Neural cell (in vitro differentiated cells): ENCODE measurements around the gene C1R. TPM values are rescaled to one million over a fixed set of nuclear protein-coding genes. Genes with fewer than 3 reads are reported as not detected.

Experiments used
- H2AFZ ChIP-seq: fragments of 200-600, 300-800 bp; sonication (generic), shearing (Covaris generic); 2 replicates; pipeline ENCODE4 v1.6.0; 2014; ENCODE audit warnings: low read depth, mild to moderate bottlenecking, antibody characterized with exemption, low read length, moderate library complexity
- H3F3A ChIP-seq: fragments of 200-600 bp; shearing (Covaris generic); 2 replicates; pipeline ENCODE4 v1.6.1; 2016; ENCODE audit warnings: mild to moderate bottlenecking, moderate library complexity, mixed read lengths, antibody characterized with exemption, low read length; ENCODE audit not compliant: insufficient read depth, poor library complexity, severe bottlenecking
- H3K27ac ChIP-seq: fragments of 200-600, 300-800 bp; sonication (generic), shearing (Covaris generic); 2 replicates; pipeline ENCODE4 v1.5.1; 2014; ENCODE audit warnings: mild to moderate bottlenecking, low read length, moderate library complexity
- H3K27me3 ChIP-seq: fragments of 300-800, 200-600 bp; sonication (generic), shearing (Covaris generic); 2 replicates; pipeline ENCODE4 v1.6.0; 2014; ENCODE audit warnings: mild to moderate bottlenecking, low read depth, low read length, moderate library complexity; ENCODE audit not compliant: insufficient read depth
- H3K36me3 ChIP-seq: fragments of 300-800, 200-600 bp; sonication (generic), shearing (Covaris generic); 2 replicates; pipeline ENCODE4 v1.5.1; 2014; ENCODE audit warnings: mild to moderate bottlenecking, antibody characterized with exemption, low read length, moderate library complexity; ENCODE audit not compliant: insufficient read depth
- H3K4me2 ChIP-seq: fragments of 300-800, 200-600 bp; sonication (generic), shearing (Covaris generic); 2 replicates; pipeline ENCODE4 v1.6.0; 2014; ENCODE audit warnings: mild to moderate bottlenecking, low read length
- H3K4me3 ChIP-seq: fragments of 300-800, 200-600 bp; sonication (generic), shearing (Covaris generic); 2 replicates; pipeline ENCODE4 v1.5.1; 2014; ENCODE audit warnings: mild to moderate bottlenecking, low read length, moderate library complexity
- H3K79me2 ChIP-seq: fragments of 200-600 bp; shearing (Covaris generic); replicated peaks from 2 replicates; pipeline ENCODE4 v1.6.0; 2014; ENCODE audit warnings: mild to moderate bottlenecking, low read length, moderate library complexity; ENCODE audit not compliant: insufficient read depth
- H3K9ac ChIP-seq: fragments of 300-800, 200-600 bp; sonication (generic), shearing (Covaris generic); 2 replicates; pipeline ENCODE4 v1.6.1; 2016; ENCODE audit warnings: mild to moderate bottlenecking, low read length, mixed read lengths
- H3K9me2 ChIP-seq: fragments of 200-600 bp; shearing (Covaris generic); 2 replicates; pipeline ENCODE4 v1.6.1; 2016; ENCODE audit warnings: mild to moderate bottlenecking, low read length, mixed read lengths; ENCODE audit not compliant: insufficient read depth
- H3K9me3 ChIP-seq: fragments of 200-600, 300-800 bp; sonication (generic), shearing (Covaris generic); 2 replicates; pipeline ENCODE4 v1.6.1; 2016; ENCODE audit warnings: mild to moderate bottlenecking, mixed run types, low read length, moderate library complexity, mixed read lengths
- H4K20me1 ChIP-seq: fragments of 200-600 bp; shearing (Covaris generic); 2 replicates; pipeline ENCODE4 v1.6.1; 2016; ENCODE audit warnings: mild to moderate bottlenecking, mixed run types; ENCODE audit not compliant: insufficient read depth
- CTCF ChIP-seq: fragments of 450-650 bp; IDR thresholded peaks from 2 replicates; pipeline ENCODE4 v1.5.1; 2014; ENCODE audit warnings: antibody characterized with exemption, mild to moderate bottlenecking, moderate library complexity; ENCODE audit not compliant: poor library complexity, severe bottlenecking
- EP300 ChIP-seq: fragments of 450-650 bp; conservative IDR thresholded peaks from 2 replicates; pipeline ENCODE4 v1.6.1; 2014; ENCODE audit warnings: antibody characterized with exemption, mild to moderate bottlenecking, moderate library complexity; ENCODE audit not compliant: poor library complexity, severe bottlenecking
- EZH2 ChIP-seq: fragments of 200-600, 300-800 bp; shearing (Covaris generic), sonication (generic); IDR thresholded peaks from 2 replicates; pipeline ENCODE4 v1.6.1; 2014; ENCODE audit warnings: antibody characterized with exemption, low read length, borderline replicate concordance, mild to moderate bottlenecking; ENCODE audit not compliant: insufficient read depth, poor library complexity, severe bottlenecking
- MXI1 ChIP-seq: fragments of 450-650 bp; conservative IDR thresholded peaks from 2 replicates; pipeline ENCODE4 v1.6.1; 2014; ENCODE audit warnings: antibody characterized with exemption, mild to moderate bottlenecking; ENCODE audit not compliant: poor library complexity, severe bottlenecking
- POLR2AphosphoS5 ChIP-seq: IDR thresholded peaks from 2 replicates; pipeline ENCODE4 v1.6.1; 2012
- RAD21 ChIP-seq: fragments of 450-650 bp; conservative IDR thresholded peaks from 2 replicates; pipeline ENCODE4 v1.6.1; 2014; ENCODE audit warnings: antibody characterized with exemption, mild to moderate bottlenecking, moderate library complexity
- SMC3 ChIP-seq: fragments of 450-650 bp; conservative IDR thresholded peaks from 2 replicates; pipeline ENCODE4 v1.6.1; 2014; ENCODE audit warnings: antibody characterized with exemption, mild to moderate bottlenecking, moderate library complexity; ENCODE audit not compliant: poor library complexity
- TAF1 ChIP-seq: IDR thresholded peaks from 2 replicates; pipeline ENCODE4 v1.6.1; 2012; ENCODE audit warnings: low read depth
- polyA plus RNA-seq: library from polyadenylated mRNA; depleted of rRNA; stranded (reverse); fragments of >200 nt; gene quantifications from 2 replicates; pipeline ENCODE4 v1.2.3, GENCODE V29; 2014
- TF ChIP-seq, protein P1 (sequence below): IDR thresholded peaks from 2 replicates; pipeline ENCODE4 v1.6.1; 2012; ENCODE audit warnings: borderline replicate concordance

The C1R gene
- polyA plus RNA-seq, 1 donor from 2014 or later: 1.7 TPM

DNA sequence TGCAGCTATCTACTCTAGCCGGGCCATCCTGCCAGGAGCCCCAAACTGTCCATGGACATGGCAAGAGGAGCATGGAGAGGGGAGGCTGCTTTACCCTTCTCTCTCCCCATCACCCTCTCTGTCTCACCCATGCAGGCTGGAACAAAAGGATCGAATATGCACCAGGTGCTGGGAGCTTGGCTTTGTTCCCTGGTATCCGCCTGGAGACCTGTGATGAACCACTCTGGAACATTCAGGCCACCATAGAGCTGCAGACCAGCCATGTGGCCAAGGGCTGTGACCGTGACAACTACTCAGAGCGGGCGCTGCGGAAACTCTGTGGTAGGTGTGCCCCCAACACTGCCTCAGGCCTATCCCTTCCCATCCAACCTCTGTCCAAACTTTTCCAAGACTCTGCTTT lies 43.8 kb upstream of the C1R start (continued):
- TF ChIP-seq SMC3 (no peak), RAD21 (no peak)

DNA sequence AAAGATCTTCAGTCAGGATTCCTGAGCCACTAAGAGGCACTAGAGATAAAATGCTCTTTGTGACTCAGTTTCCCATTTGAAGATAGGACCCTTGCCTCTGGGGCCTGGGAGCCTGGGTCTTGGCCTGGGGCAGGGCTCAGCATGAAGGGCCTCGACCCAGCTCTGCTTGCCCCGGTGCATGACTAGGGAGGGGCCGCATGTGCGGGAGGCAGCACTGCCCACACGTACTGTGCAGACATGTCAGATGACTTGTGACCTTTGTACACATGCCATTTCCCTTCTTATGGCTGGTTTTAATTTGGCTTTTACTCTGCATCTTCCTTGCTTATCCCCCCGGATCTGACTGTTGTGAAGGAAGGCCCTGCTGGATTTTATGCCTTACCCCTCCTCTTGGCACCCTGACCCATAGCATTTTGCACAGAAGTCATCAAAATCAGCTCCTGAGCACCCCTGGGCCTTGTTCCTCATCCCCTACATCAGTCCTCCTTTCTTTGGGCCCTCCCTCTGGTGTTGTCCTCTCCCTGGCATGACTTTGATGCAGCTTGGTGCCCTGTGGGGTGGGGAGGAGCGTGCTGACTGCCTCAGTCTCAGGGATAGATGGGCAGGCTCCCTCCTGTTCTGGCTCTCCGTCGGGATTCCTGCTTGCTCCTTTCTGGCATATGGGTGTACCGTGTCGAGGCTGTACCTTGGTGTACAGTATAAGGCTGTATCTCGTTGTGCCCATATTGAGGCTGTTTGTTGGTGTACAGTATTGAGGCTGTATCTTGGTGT lies 42.3 kb upstream of the C1R start:
- peaks cover 7% of the 10 kb centered on the region for H3K36me3 ChIP-seq
- TF ChIP-seq TAF1 (no peak), EZH2 (no peak), SMC3 (no peak), MXI1 (no peak), EP300 (no peak)

GRCh38 chr12:7131502-7131866 lies 39.2 kb upstream of the C1R start:
- Histone ChIP-seq H3K4me2 (peak overlapping the region; percentile 95), H3K79me2 (peaks cover 14% of the 10 kb centered on the region), H4K20me1 (no peaks in the 10 kb centered on the region), H3K36me3 (no peaks in the 10 kb centered on the region), H3K9ac (peak overlapping the region; percentile 97), H2AFZ (no peak overlapping the region), H3K9me3 (no peaks in the 10 kb centered on the region), H3K27me3 (peaks cover 5% of the 10 kb centered on the region), H3K4me3 (peak overlapping the region; percentile 85), H3F3A (no peaks in the 10 kb centered on the region), H3K27ac (peak overlapping the region; percentile 89), H3K9me2 (no peaks in the 10 kb centered on the region)
- TF ChIP-seq, protein P1, sequence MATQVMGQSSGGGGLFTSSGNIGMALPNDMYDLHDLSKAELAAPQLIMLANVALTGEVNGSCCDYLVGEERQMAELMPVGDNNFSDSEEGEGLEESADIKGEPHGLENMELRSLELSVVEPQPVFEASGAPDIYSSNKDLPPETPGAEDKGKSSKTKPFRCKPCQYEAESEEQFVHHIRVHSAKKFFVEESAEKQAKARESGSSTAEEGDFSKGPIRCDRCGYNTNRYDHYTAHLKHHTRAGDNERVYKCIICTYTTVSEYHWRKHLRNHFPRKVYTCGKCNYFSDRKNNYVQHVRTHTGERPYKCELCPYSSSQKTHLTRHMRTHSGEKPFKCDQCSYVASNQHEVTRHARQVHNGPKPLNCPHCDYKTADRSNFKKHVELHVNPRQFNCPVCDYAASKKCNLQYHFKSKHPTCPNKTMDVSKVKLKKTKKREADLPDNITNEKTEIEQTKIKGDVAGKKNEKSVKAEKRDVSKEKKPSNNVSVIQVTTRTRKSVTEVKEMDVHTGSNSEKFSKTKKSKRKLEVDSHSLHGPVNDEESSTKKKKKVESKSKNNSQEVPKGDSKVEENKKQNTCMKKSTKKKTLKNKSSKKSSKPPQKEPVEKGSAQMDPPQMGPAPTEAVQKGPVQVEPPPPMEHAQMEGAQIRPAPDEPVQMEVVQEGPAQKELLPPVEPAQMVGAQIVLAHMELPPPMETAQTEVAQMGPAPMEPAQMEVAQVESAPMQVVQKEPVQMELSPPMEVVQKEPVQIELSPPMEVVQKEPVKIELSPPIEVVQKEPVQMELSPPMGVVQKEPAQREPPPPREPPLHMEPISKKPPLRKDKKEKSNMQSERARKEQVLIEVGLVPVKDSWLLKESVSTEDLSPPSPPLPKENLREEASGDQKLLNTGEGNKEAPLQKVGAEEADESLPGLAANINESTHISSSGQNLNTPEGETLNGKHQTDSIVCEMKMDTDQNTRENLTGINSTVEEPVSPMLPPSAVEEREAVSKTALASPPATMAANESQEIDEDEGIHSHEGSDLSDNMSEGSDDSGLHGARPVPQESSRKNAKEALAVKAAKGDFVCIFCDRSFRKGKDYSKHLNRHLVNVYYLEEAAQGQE: no peak
- no peak for TF ChIP-seq EZH2
- TF ChIP-seq MXI1: no peak
- no peak for TF ChIP-seq CTCF
- no peak for TF ChIP-seq RAD21
- TF ChIP-seq TAF1: no peak
- no peak for TF ChIP-seq POLR2AphosphoS5
- TF ChIP-seq SMC3: no peak
- no peak for TF ChIP-seq EP300

More for the DNA sequence above, 42.3 kb upstream of the C1R start:
- Histone ChIP-seq H3F3A (no peaks in the 10 kb centered on the region), H3K27me3 (no peaks in the 10 kb centered on the region), H3K27ac (no peak overlapping the region), H3K9ac (no peak overlapping the region), H3K79me2 (peaks cover 14% of the 10 kb centered on the region), H4K20me1 (no peaks in the 10 kb centered on the region), H2AFZ (no peak overlapping the region), H3K9me2 (no peaks in the 10 kb centered on the region), H3K9me3 (no peaks in the 10 kb centered on the region), H3K4me3 (no peak overlapping the region), H3K4me2 (no peak overlapping the region)
